CD4-positive, alpha-beta T cell (primary cell): ENCODE measurements around the gene KRTAP12-3. TPM values are rescaled to one million over a fixed set of nuclear protein-coding genes. Genes with fewer than 3 reads are reported as not detected.
"Not testable (repeated sequence)": the region's sequence is repeated elsewhere in the genome, so short reads cannot be mapped to it uniquely, and the experiment has no call there.

ENCODE experiments used
- ATAC-seq: fragments of 200-7000 bp; cut with Tn5 transposase; one replicate; pipeline ENCODE4 v1.10.0; 2022; ENCODE audit warnings: mild to moderate bottlenecking; ENCODE audit not compliant: poor library complexity
- CTCF ChIA-PET: fragments of 350-600 bp; sonication (Branson Sonifier 250); formaldehyde crosslinking; loops from one replicate; lab custom pipeline; 2021; ENCODE audit warnings: antibody characterized with exemption, inconsistent platforms; lab: Charles Lee
- POLR2A ChIA-PET: fragments of 350-600 bp; sonication (Branson Sonifier 250); formaldehyde crosslinking; loops from one replicate; lab custom pipeline; 2021; ENCODE audit warnings: antibody characterized with exemption, inconsistent platforms; lab: Charles Lee
- DNase-seq, 14 experiments: peaks; one replicate each; pipeline ENCODE4 v3.0.0-alpha.2; 2013 to 2020; ENCODE audit warnings: mixed read lengths in 2 of 14
- H3K27ac ChIP-seq, 2 donors: one replicate each; pipeline versions ENCODE4 v1.5.1 to v1.7.0; 2013; ENCODE audit warnings: low read length in 2 of 2, low read depth in 1 of 2, mild to moderate bottlenecking in 1 of 2
- H3K27me3 ChIP-seq, 2 experiments: 1 replicate in 1 of 2; 2 replicates in 1 of 2; pipeline versions ENCODE4 v1.6.1 to v1.7.0; 2013; ENCODE audit warnings: low read length in 2 of 2, control low read depth in 1 of 2, mild to moderate bottlenecking in 1 of 2, moderate library complexity in 1 of 2; ENCODE audit not compliant: insufficient read depth in 2 of 2, control insufficient read depth in 1 of 2
- H3K36me3 ChIP-seq: one replicate; pipeline ENCODE4 v1.6.1; 2013; ENCODE audit warnings: low read length, control low read depth; ENCODE audit not compliant: insufficient read depth
- H3K4me1 ChIP-seq: one replicate; pipeline ENCODE4 v1.6.1; 2013; ENCODE audit warnings: low read length, control low read depth; ENCODE audit not compliant: insufficient read depth
- H3K4me3 ChIP-seq: one replicate; pipeline ENCODE4 v1.5.1; 2013; ENCODE audit warnings: mild to moderate bottlenecking, low read length, moderate library complexity
- H3K9me3 ChIP-seq, 2 experiments: 1 replicate in 1 of 2; 2 replicates in 1 of 2; pipeline versions ENCODE4 v1.6.1 to v1.7.0; 2013; ENCODE audit warnings: low read length in 2 of 2, mild to moderate bottlenecking in 2 of 2, control low read depth in 1 of 2, moderate library complexity in 1 of 2; ENCODE audit not compliant: control insufficient read depth in 1 of 2, insufficient read depth in 1 of 2
- H3K27ac Mint-ChIP-seq: one replicate; pipeline ENCODE4 v1.8.0; 2020; ENCODE audit warnings: mixed read lengths
- H3K27me3 Mint-ChIP-seq: one replicate; pipeline ENCODE4 v1.8.0; 2021; ENCODE audit warnings: mixed read lengths
- H3K36me3 Mint-ChIP-seq: one replicate; pipeline ENCODE4 v1.8.0; 2021; ENCODE audit warnings: low read depth, mixed read lengths
- H3K4me1 Mint-ChIP-seq: one replicate; pipeline ENCODE4 v1.8.0; 2021; ENCODE audit warnings: low read depth, mixed read lengths
- H3K4me3 Mint-ChIP-seq: one replicate; pipeline ENCODE4 v1.8.0; 2020; ENCODE audit warnings: mild to moderate bottlenecking, mixed read lengths
- H3K9me3 Mint-ChIP-seq: one replicate; pipeline ENCODE4 v1.8.0; 2020; ENCODE audit warnings: mixed read lengths
- CTCF ChIP-seq: fragments of 200-600 bp; IDR thresholded peaks from one replicate; pipeline ENCODE4 v1.8.0; 2022; ENCODE audit warnings: antibody characterized with exemption, mild to moderate bottlenecking
- intact Hi-C, 2 experiments: fragments of 100-400 bp; cut with DNase I in 1 of 2; cut with micrococcal nuclease in 1 of 2; formaldehyde crosslinking; loops; one replicate each; pipeline versions ENCODE4 v1.15.1 to v1.9.0; 2023 to 2025; cut with DNase I, micrococcal nuclease
- total RNA-seq, 174 experiments: library from RNA in 2 of 174; stranded (reverse) in 2 of 174; gene quantifications; one replicate each; pipeline ENCODE4 v1.2.3 and lab custom pipeline; 2021 to 2026

KRTAP12-3 gene
- total RNA-seq, 2 experiments from 2014 or later, result not detected

GRCh38 chr21:44644878-44645277 lies 12.9 kb upstream of the KRTAP12-3 start:
- ChIA-PET CTCF (no interaction called here), POLR2A (interaction anchor here (1.2 kb wide), 1 partner anchor 13 kb away, joined by 4 read pairs; the partner anchor contains the start of gene KRTAP12-3)
- H3K9me3 ChIP-seq, result peaks cover 18 to 21% of the 10 kb centered on the region in 2 experiments
- Mint-ChIP-seq H3K9me3 (peaks cover 10% of the 10 kb centered on the region), H3K27ac (no peak overlapping the region), H3K27me3 (no peaks in the 10 kb centered on the region), H3K4me3 (no peak overlapping the region), H3K36me3 (peaks cover 5% of the 10 kb centered on the region), H3K4me1 (no peaks in the 10 kb centered on the region)
- H3K4me3 ChIP-seq, result no peak overlapping the region
- intact Hi-C loops, result no loop called here
- H3K27me3 ChIP-seq, result no peaks in the 10 kb centered on the region
- no peaks in the 10 kb centered on the region for H3K36me3 ChIP-seq
- no peak for ATAC-seq
- TF ChIP-seq CTCF, result no peak
- no peaks in the 10 kb centered on the region for H3K4me1 ChIP-seq
- no peak for DNase-seq
- no peak overlapping the region for H3K27ac ChIP-seq

- H3K36me3 Mint-ChIP-seq, H3K27me3 ChIP-seq, H3K27ac Mint-ChIP-seq, H3K4me1 ChIP-seq, H3K36me3 ChIP-seq, H3K4me3 ChIP-seq, H3K27ac ChIP-seq, intact Hi-C loops, CTCF ChIA-PET, H3K27me3 Mint-ChIP-seq, H3K4me3 Mint-ChIP-seq, ATAC-seq, H3K4me1 Mint-ChIP-seq: not testable (repeated sequence)
- H3K9me3 Mint-ChIP-seq, result peaks cover 10% of the 10 kb centered on the region
- POLR2A ChIA-PET, result interaction anchor here (1.2 kb wide), 1 partner anchor 11 kb away, joined by 6 read pairs; the partner anchor contains the start of gene KRTAP12-3
- H3K9me3 ChIP-seq, result peaks cover 13 to 16% of the 10 kb centered on the region in 2 experiments
- peak in 1 of 14 experiments; percentile 11 for DNase-seq
These were observed 11.1 kb upstream of the KRTAP12-3 start, which contains the start of gene KRTAP10-11 for GRCh38 chr21:44646366-44647221. KRTAP10-11 (plus strand) TSS chr21:44646414; CDS start chr21:44646459, 45 bp downstream.

DNA sequence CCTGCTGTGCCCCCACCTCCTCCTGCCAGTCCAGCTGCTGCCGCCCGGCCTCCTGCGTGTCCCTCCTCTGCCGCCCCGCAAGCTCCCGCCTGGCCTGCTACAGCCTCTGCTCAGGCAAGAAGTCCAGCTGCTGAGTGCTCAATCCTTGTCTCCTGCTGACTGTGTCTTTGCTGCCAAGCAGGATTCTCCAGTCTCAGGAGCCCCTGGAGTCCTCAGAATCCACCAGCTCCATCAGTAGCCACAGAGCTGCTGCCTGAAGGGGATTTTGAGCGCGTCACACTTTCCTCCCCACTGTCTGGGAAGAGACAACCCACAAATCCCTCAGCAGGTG lies 10.5 kb upstream of the KRTAP12-3 start:
- ChIA-PET POLR2A (interaction anchor here (1.2 kb wide), 1 partner anchor 10 kb away, joined by 6 read pairs; the partner anchor contains the start of gene KRTAP12-3), CTCF (no interaction called here)
- intact Hi-C loops, result no loop called here
- no peak overlapping the region for H3K27ac Mint-ChIP-seq
- no peaks in the 10 kb centered on the region for H3K36me3 ChIP-seq
- no peak for TF ChIP-seq CTCF
- H3K4me3 Mint-ChIP-seq, result no peak overlapping the region
- no peak for ATAC-seq
- no peaks in the 10 kb centered on the region for H3K4me1 ChIP-seq
- H3K9me3 Mint-ChIP-seq, result peaks cover 8% of the 10 kb centered on the region
- peak in 1 of 14 experiments; percentile 3 for DNase-seq
- no peaks in the 10 kb centered on the region for H3K27me3 Mint-ChIP-seq
- H3K9me3 ChIP-seq, result peaks cover 13 to 14% of the 10 kb centered on the region in 2 experiments
- H3K36me3 Mint-ChIP-seq, result peaks cover 5% of the 10 kb centered on the region
- no peaks in the 10 kb centered on the region for H3K27me3 ChIP-seq
- no peak overlapping the region for H3K4me3 ChIP-seq
- no peaks in the 10 kb centered on the region for H3K4me1 Mint-ChIP-seq
- no peak overlapping the region for H3K27ac ChIP-seq
